Activated naive CD4-positive, alpha-beta T cell treated with anti-CD3 and anti-CD28 coated beads, Interleukin-2, amount 50 U/mL, for 24 hours (primary cell): ENCODE data around the gene EVL.

Experiments
- H3K27ac Mint-ChIP-seq: one replicate; pipeline ENCODE4 v1.8.0; 2021; ENCODE audit warnings: mild to moderate bottlenecking, mixed read lengths
- H3K27me3 Mint-ChIP-seq: one replicate; pipeline ENCODE4 v1.8.0; 2021; ENCODE audit warnings: mixed read lengths
- H3K36me3 Mint-ChIP-seq: one replicate; pipeline ENCODE4 v1.8.0; 2021; ENCODE audit warnings: mixed read lengths
- H3K4me1 Mint-ChIP-seq: one replicate; pipeline ENCODE4 v1.8.0; 2021; ENCODE audit warnings: mixed read lengths
- H3K4me3 Mint-ChIP-seq: one replicate; pipeline ENCODE4 v1.8.0; 2021; ENCODE audit warnings: mild to moderate bottlenecking, mixed read lengths
- H3K9me3 Mint-ChIP-seq: one replicate; pipeline ENCODE4 v1.8.0; 2021; ENCODE audit warnings: mixed read lengths

Gene EVL

DNA sequence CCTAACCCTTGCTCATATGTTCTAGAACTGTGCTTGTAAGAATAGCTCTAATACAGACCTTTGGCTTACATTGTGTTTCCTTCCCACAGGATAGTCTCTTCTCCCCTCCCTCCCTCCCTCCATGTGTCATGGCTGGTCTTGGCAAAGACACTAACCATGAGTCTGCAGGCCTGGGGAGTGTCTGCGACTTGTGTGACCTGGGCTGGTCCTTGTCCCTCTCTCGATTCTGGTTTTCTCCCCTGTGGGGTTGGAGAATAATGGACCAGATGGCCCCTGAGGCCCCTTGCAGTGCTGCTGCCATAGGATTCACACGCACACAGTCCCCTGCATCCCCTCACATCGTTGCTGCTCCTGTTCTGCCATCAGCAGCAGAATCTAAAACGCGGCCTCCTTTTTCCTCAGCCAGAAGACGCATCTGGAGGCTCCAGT is 64.0 kb downstream of the EVL start:
- H3K4me3 Mint-ChIP-seq: no peak overlapping the region
- no peak overlapping the region for H3K27ac Mint-ChIP-seq
- H3K4me1 Mint-ChIP-seq: no peaks in the 10 kb centered on the region
- no peaks in the 10 kb centered on the region for H3K27me3 Mint-ChIP-seq
- H3K36me3 Mint-ChIP-seq: peaks cover 5% of the 10 kb centered on the region
- H3K9me3 Mint-ChIP-seq: no peaks in the 10 kb centered on the region

DNA sequence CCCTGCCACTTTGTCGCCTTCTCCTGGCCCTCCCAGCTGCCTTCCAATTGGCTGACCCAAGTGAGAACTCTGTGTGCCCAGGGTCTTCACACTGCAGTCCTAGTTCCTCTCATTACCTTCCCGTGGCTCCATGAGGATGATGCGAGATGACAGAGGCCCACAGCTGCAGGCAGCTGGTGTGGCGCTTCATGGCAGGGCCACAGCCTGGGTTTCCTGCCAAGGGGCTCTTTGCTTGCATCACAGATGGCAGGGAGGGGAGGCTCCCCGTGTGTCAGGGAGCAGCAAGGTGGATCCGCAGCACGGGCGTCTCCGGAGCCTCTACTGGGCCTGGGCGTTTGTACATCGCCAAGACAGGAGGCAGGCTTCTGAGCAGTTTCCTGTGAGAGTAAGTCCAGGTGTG is 65.3 kb downstream of the EVL start:
- peak overlapping the region; percentile 42 for H3K27ac Mint-ChIP-seq
- H3K9me3 Mint-ChIP-seq: no peaks in the 10 kb centered on the region
- H3K36me3 Mint-ChIP-seq: peaks cover 3% of the 10 kb centered on the region

DNA sequence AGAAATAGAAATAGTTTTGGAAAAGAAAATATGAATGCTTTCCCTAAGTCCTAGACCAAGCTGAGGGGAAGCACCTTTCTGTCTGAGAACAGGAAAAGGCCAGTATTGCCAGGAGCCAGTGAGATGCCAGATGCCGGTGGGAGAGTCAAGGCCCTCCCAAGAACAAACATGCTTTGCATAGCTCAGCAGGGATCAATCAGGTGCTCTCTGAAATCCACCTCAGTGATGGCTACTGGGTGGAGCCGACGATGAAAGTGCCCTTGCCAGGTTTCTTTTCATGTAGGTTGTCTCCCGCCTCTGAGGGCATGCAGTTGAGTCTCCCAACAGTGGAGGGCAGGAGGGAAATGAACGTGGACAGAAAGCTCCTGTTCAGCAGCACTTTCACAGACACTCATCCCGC is 66.0 kb downstream of the EVL start:
- H3K27ac Mint-ChIP-seq: peak overlapping the region; percentile 42
- H3K36me3 Mint-ChIP-seq: peaks cover 3% of the 10 kb centered on the region
- no peaks in the 10 kb centered on the region for H3K4me1 Mint-ChIP-seq
- no peaks in the 10 kb centered on the region for H3K9me3 Mint-ChIP-seq
- H3K27me3 Mint-ChIP-seq: no peaks in the 10 kb centered on the region
- H3K4me3 Mint-ChIP-seq: no peak overlapping the region

More for the DNA sequence above, 65.3 kb downstream of the EVL start:
- no peaks in the 10 kb centered on the region for H3K27me3 Mint-ChIP-seq
- no peak overlapping the region for H3K4me3 Mint-ChIP-seq
- H3K4me1 Mint-ChIP-seq: no peaks in the 10 kb centered on the region

DNA sequence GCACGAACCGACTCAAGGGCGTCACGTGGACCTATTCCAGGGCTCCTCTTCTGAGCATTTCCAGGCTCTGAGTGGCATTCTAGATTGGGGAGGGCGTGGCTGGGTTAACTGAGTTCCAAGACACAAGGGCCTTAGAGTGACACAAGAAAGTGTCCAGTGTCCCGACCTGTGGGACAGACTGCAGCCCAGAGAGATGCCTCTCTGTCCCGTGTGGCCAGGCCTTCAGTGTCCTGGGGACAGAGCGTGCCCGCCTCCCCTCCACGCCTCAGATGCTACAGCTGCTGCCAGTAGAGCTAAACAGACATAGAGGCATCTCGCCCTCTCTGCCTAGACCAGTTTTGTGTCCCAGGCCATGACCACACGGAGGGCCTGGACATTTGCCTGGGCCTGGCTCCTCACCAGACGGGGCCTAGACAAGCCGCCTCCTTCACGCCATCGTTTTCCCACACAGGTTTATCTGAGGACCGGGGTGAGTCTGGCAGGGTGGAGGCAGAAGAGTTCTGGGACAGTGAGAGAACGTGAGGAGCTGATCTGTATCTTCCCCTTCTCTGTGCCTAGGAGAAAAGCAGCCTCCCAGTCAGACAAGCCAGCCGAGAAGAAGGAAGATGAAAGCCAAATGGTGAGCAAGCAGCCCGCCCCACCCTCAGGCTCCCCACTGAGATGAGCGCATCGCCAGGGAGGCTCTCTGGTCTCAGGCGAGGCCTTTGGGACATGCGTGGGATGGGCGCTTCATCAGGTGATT is 67.1 kb downstream of the EVL start:
- H3K36me3 Mint-ChIP-seq: peaks cover 3% of the 10 kb centered on the region
- no peaks in the 10 kb centered on the region for H3K27me3 Mint-ChIP-seq
- no peaks in the 10 kb centered on the region for H3K4me1 Mint-ChIP-seq
- H3K9me3 Mint-ChIP-seq: no peaks in the 10 kb centered on the region
- no peak overlapping the region for H3K4me3 Mint-ChIP-seq
- no peak overlapping the region for H3K27ac Mint-ChIP-seq

DNA sequence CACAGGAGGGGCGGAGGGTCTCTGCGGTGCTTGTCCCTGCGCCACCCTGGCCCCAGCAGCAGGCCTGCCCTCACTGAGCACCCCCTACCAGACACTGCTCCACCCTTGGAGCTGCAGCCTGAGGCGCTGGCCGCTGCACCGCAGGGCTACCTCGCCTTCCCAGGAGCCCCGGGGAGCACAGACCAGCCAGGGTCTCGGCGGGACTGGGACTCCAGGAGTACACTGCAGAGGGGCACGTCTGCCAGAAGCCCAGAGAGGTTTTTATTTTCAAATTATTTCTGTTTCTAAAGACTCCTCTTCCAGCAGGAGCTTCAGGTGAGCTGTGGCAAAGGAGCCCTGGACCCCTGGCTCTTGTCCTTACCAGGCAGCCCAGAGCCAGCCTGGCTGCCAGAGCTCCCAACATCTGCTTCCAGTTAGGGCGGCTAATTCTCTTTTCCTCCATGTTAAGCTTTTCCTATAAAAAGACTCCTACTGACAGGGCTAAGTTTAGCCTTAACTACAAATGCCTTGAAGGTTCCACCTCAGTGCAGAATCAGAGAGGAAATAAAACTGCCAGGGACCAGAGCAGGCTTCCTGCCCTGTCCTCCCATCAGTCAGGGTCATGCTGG is 67.8 kb downstream of the EVL start:
- no peaks in the 10 kb centered on the region for H3K4me1 Mint-ChIP-seq
- no peaks in the 10 kb centered on the region for H3K9me3 Mint-ChIP-seq
- H3K4me3 Mint-ChIP-seq: no peak overlapping the region
- no peaks in the 10 kb centered on the region for H3K27me3 Mint-ChIP-seq
- H3K27ac Mint-ChIP-seq: peak overlapping the region; percentile 41
- H3K36me3 Mint-ChIP-seq: peaks cover 3% of the 10 kb centered on the region

DNA sequence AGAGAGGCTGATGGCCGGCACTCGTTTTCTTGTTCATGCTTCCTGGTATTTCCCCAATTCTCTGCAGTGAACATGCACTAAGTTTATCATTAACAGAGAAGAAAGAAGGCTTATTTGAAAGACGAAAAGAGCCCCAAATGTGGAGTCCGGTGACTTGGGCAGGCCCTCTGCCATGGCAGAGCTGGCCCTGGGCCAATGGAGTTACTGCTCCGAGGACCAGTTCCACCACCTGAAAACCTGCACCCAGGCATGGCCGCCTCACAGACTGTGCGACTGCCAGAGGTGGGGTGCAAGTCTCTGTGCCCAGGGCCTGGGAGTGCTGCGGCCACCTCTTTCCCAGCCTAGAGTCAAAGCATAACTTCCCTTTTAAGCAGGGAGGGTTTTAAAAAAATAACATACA is 69.4 kb downstream of the EVL start:
- Mint-ChIP-seq H3K36me3 (peaks cover 7% of the 10 kb centered on the region), H3K4me1 (peaks cover 1% of the 10 kb centered on the region), H3K27me3 (no peaks in the 10 kb centered on the region), H3K27ac (no peak overlapping the region), H3K9me3 (no peaks in the 10 kb centered on the region), H3K4me3 (no peak overlapping the region)

DNA sequence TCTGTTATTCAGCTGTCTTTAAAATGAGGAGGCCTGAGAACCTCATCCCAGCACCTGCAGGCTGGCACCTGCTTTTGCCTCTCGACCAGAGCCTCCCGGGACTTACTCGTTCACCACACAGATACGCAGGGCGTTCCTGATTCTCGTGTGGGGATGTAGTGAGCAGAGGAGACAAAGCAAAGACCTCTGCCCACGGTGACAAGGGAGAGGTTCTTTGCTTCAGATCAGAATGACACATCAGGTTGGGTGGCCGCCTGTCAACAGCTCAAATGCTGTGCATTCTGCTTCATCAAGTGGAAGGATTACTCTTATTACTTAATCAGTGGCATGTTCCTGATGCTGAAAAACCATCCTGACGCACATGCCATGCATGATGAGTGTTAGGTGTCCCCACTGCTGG is 69.9 kb downstream of the EVL start:
- Mint-ChIP-seq H3K27me3 (no peaks in the 10 kb centered on the region), H3K4me1 (peaks cover 3% of the 10 kb centered on the region), H3K9me3 (no peaks in the 10 kb centered on the region), H3K4me3 (no peak overlapping the region), H3K27ac (peak overlapping the region; percentile 41), H3K36me3 (peaks cover 8% of the 10 kb centered on the region)

DNA sequence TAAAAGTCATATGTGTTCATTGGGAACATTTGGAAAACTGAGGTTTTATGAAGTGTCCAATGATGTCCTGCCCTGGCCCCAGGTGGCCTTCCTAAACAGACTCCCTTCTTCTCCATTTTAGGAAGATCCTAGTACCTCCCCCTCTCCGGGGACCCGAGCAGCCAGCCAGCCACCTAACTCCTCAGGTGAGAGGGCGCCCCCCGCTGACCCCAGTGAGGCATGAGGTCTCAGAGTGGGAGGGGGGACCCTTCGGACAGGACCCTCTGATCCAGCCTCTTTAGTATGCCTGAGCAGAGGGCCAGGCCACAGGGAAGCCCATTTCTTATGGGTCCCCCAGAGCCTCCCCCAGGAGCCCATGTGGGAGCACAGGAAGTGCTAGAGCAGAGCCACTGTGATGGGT is 70.6 kb downstream of the EVL start:
- peak overlapping the region; percentile 79 for H3K27ac Mint-ChIP-seq
- peaks cover 3% of the 10 kb centered on the region for H3K4me1 Mint-ChIP-seq
- peaks cover 8% of the 10 kb centered on the region for H3K36me3 Mint-ChIP-seq
- H3K27me3 Mint-ChIP-seq: no peaks in the 10 kb centered on the region
- H3K4me3 Mint-ChIP-seq: no peak overlapping the region
- H3K9me3 Mint-ChIP-seq: no peaks in the 10 kb centered on the region

DNA sequence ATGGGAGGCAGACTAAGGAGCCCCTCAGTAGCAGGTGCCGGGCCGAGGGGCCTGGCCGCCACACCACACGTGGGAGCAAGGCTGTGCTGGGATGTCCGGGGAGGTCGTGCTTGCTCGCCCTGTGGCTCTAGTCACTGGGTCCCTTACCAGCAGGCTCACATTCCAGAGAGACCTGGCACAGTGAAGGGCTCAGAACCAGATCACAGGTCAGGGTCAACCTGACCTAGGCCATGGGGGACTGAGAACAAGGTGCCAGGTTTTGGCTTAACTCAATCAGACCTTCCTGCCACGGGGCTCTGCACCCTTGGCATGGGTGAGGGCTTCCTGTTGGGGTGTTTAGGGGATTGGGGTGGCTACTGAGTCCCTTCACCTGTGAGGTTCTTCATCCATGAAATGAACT is 72.0 kb downstream of the EVL start:
- H3K9me3 Mint-ChIP-seq: no peaks in the 10 kb centered on the region
- peaks cover 8% of the 10 kb centered on the region for H3K4me1 Mint-ChIP-seq
- H3K27ac Mint-ChIP-seq: no peak overlapping the region
- H3K36me3 Mint-ChIP-seq: peaks cover 5% of the 10 kb centered on the region
- no peaks in the 10 kb centered on the region for H3K27me3 Mint-ChIP-seq
- H3K4me3 Mint-ChIP-seq: no peak overlapping the region

DNA sequence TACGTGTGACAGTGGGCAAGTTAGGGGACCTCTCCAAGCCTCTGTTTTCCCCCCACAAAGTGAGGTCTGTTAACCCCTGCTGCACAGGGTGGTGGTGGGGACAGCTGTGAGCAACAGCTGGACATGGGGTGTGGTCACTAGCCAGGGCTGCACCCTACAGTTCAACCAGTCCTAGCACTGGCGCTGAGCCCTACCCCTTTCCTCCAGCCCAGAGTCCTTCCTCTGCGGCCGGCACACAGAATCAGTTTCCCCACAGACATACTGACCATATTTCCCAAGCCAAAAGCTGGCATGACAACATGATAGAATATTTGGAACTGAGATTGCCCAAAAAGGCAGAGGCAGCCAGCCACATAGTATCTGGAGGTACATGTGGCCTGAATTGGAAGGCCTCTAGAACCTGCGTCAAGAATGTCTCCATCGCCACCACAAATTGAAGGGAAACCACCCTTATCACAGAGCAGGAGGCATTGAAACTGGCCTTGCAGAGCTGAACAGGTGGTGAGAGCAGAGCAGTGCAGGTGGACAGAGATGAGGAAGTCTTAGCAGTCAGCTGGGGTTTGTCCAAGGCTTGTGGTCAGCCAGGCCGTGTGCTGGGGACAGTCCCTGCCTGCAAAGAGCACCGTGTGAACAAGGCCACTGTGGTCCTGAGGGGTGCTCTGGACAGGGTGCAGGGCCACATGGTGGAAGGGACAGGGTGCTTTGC is 73.0 kb downstream of the EVL start:
- H3K4me3 Mint-ChIP-seq: no peak overlapping the region
- H3K27ac Mint-ChIP-seq: peak overlapping the region; percentile 13
- H3K36me3 Mint-ChIP-seq: peaks cover 5% of the 10 kb centered on the region
- H3K4me1 Mint-ChIP-seq: peaks cover 9% of the 10 kb centered on the region
- no peaks in the 10 kb centered on the region for H3K27me3 Mint-ChIP-seq
- H3K9me3 Mint-ChIP-seq: no peaks in the 10 kb centered on the region

DNA sequence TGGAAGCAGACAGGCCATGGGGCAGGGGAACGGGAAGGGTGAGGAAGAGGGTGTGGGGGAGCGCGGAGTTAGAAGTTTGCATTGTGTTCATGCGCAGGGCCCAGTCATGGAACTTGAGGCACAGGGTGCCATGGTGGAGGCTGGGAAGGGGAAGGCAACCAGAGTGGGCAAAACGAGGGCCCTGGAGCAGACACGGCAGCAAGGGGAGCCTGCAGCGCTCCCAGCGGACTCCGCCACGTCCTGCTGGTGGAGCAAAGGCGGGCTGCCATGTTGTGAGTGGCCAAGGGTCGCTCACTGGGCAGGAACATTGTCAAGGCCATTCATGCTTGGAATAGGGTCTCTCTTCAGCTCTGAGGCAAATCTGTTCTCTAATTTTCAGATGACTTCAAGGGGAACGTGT is 73.7 kb downstream of the EVL start:
- Mint-ChIP-seq H3K9me3 (no peaks in the 10 kb centered on the region), H3K27ac (peak overlapping the region; percentile 51), H3K36me3 (peaks cover 5% of the 10 kb centered on the region), H3K4me3 (no peak overlapping the region), H3K27me3 (no peaks in the 10 kb centered on the region), H3K4me1 (peaks cover 9% of the 10 kb centered on the region)

DNA sequence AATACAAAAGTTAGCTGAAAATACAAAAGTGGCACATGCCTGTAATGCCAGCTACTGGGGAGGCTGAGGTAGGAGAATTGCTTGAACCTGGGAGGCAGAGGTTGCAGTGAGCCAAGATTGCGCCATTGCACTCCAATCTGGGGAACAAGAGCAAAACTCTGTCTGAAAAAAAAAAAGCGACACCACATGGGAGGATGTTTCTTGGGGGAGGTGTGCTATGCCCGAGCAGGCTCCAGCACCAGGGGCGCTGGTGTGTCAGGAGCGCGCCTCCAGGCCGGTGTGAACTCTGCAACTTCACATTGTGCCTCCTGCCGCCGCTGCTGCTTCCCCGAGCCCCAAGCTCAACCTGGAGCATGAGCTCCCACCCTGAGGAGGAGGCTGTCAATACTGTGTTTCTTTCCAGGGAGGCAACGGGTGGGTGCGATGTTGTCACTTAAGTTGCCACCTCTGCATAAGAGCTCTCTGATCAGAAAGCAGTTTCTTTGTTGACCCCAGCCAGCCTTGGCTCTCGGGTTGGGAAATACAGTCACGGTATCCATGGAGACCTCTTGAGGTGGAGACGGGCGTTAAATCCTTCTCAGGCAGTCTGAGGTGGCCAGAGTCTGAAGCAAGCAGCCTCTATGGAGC is 75.3 kb downstream of the EVL start:
- H3K9me3 Mint-ChIP-seq: no peaks in the 10 kb centered on the region
- H3K27ac Mint-ChIP-seq: peak overlapping the region; percentile 12
- no peak overlapping the region for H3K4me3 Mint-ChIP-seq
- peaks cover 9% of the 10 kb centered on the region for H3K4me1 Mint-ChIP-seq
- H3K27me3 Mint-ChIP-seq: no peaks in the 10 kb centered on the region
- peaks cover 5% of the 10 kb centered on the region for H3K36me3 Mint-ChIP-seq

DNA sequence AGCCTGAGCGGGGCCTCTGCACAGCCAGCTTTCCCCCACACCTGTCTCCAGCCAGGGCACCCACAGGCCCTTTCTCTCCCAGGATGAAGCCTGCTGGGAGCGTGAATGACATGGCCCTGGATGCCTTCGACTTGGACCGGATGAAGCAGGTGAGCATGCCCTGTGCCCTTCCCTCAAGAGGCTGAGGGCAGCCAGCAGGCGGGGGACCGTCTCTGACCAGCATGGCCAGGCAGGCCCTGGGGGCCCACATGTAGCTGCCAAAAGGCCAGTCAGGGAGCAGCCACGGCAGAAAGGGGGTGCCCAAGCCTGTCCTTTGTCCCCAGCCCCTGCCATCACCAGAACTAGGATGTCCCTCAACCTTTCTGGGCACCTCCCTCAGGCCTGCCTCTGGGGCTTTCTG is 75.9 kb downstream of the EVL start:
- H3K27me3 Mint-ChIP-seq: no peaks in the 10 kb centered on the region
- H3K9me3 Mint-ChIP-seq: no peaks in the 10 kb centered on the region
- peaks cover 5% of the 10 kb centered on the region for H3K36me3 Mint-ChIP-seq
- no peak overlapping the region for H3K4me3 Mint-ChIP-seq
- peak overlapping the region; percentile 12 for H3K27ac Mint-ChIP-seq
- H3K4me1 Mint-ChIP-seq: peaks cover 9% of the 10 kb centered on the region

DNA sequence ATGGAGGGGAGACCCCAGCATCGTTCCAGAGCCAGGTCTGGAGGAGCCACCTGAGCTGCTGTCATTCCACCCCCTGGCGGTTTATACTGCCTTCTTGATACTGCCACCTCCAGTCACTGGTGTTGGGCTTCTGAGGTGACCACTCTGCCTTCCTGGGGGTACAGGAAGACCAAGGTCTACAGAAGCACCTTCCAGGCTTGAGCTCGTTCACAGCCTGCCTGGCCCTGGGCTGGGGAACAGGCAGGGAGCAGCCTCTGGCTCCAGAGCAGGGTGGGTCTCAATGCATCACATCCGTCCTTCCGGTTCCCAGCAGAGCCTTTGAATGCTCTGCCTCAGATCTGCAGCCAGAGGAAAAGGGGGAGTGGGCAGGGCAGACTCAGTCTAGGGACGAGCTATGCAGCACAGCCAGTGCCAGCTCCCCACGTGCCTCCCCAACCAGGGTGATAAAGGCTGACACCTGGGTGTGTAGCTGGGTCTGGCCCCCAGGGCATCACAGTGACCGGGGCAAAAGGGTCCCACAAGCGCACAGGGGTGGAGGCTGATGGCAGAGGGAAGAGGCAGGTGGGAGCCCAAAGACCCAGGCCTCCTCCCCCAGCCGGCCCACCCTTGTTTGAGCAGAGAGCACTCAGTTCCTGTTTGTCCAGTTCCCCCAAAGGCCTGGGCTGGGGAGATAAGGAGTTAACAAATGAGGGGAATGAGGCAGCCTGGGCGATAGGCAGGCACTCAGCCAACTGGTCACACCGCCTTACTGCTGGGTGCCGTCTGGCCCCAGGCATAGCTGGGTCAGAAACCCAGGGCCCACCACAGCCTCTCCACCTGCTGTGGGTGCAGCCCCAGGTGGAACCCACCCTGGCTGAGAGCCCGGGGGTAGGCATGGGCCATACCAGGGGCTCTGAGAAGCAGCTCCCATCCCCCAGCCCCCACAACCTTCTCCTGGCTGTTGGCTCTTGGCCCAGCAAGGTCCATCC is 77.1 kb downstream of the EVL start:
- no peaks in the 10 kb centered on the region for H3K9me3 Mint-ChIP-seq
- peaks cover 5% of the 10 kb centered on the region for H3K36me3 Mint-ChIP-seq
- H3K27ac Mint-ChIP-seq: no peak overlapping the region
- H3K4me3 Mint-ChIP-seq: no peak overlapping the region
- no peaks in the 10 kb centered on the region for H3K27me3 Mint-ChIP-seq
- peaks cover 12% of the 10 kb centered on the region for H3K4me1 Mint-ChIP-seq

DNA sequence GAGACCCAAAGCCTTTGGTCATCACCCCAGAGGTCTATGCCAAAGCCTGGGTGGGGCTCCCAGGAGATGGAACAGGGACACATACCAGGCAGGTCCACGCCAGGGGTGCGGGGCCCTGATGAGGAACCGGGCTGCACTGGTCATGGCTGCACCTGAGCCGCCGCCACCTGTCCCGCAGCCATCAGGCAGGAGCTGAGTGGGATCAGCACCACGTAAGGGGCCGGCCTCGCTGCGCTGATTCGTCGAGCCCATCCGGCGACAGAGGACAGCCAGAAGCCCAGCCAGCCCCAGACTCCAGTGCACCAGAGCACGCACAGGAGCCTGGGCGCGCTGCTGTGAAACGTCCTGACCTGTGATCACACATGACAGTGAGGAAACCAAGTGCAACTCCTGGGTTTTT is 78.3 kb downstream of the EVL start:
- Mint-ChIP-seq H3K4me1 (peaks cover 22% of the 10 kb centered on the region), H3K27me3 (no peaks in the 10 kb centered on the region), H3K36me3 (peaks cover 4% of the 10 kb centered on the region), H3K27ac (peak overlapping the region; percentile 17), H3K4me3 (no peak overlapping the region), H3K9me3 (no peaks in the 10 kb centered on the region)
